Measurements from ENCODE around the gene MTCH2. TPM values are rescaled to one million over a fixed set of nuclear protein-coding genes. Genes with fewer than 3 reads are reported as not detected.

Gene MTCH2
- polyA plus RNA-seq, 1 donor from 2014 or later, result 123 TPM

DNA sequence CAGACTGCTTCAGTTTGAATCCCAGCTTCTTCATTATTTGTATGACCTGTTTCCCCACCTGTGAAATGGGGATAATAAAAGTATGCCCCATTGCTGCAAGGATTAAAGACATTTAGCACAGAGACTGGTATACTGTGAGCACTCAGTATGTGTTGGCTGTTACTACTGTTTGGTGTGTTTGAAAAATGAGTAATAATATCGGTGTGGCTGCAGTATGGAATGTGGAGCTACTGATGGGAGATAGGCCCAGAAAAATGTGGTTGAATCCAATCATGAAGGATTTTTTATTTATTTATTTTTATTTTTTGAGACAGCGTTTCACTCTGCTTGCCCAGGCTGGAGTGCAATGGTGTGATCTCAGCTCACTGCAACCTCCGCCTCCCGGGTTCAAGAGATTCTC is 39.1 kb downstream of the MTCH2 start:
- Histone ChIP-seq H4K20me1 (ENCODE audit: insufficient read depth) (no peaks in the 10 kb centered on the region), H3K79me2 (replicated peaks; ENCODE audit: insufficient read depth, low read length) (no peaks in the 10 kb centered on the region), H3K4me2 (ENCODE audit: low read length) (no peak overlapping the region), H3K9me2 (ENCODE audit: insufficient read depth, low read length) (no peaks in the 10 kb centered on the region), H3F3A (ENCODE audit: insufficient read depth, low read length, poor library complexity, severe bottlenecking) (no peaks in the 10 kb centered on the region), H3K27me3 (ENCODE audit: insufficient read depth, low read depth, low read length) (no peaks in the 10 kb centered on the region), H3K36me3 (ENCODE audit: insufficient read depth, low read length) (no peaks in the 10 kb centered on the region), H3K9ac (ENCODE audit: low read length) (no peak overlapping the region), H3K27ac (ENCODE audit: low read length) (no peak overlapping the region), H3K4me3 (ENCODE audit: low read length) (no peak overlapping the region), H3K9me3 (ENCODE audit: low read length) (no peaks in the 10 kb centered on the region), H2AFZ (ENCODE audit: low read depth, low read length) (no peak overlapping the region)
- TF ChIP-seq REST (IDR thresholded peaks at IDR 0.05; ENCODE audit: borderline replicate concordance) (no peak), MXI1 (conservative IDR thresholded peaks at IDR 0.05; ENCODE audit: poor library complexity, severe bottlenecking) (no peak), POLR2AphosphoS5 (IDR thresholded peaks at IDR 0.05) (no peak), RAD21 (conservative IDR thresholded peaks at IDR 0.05) (no peak), EZH2 (IDR thresholded peaks at IDR 0.05; ENCODE audit: borderline replicate concordance, insufficient read depth, low read length, poor library complexity, severe bottlenecking) (no peak), SMC3 (conservative IDR thresholded peaks at IDR 0.05; ENCODE audit: poor library complexity) (no peak), CTCF (IDR thresholded peaks at IDR 0.05; ENCODE audit: poor library complexity, severe bottlenecking) (no peak), EP300 (conservative IDR thresholded peaks at IDR 0.05; ENCODE audit: poor library complexity, severe bottlenecking) (no peak), TAF1 (IDR thresholded peaks at IDR 0.05; ENCODE audit: low read depth) (no peak)

DNA sequence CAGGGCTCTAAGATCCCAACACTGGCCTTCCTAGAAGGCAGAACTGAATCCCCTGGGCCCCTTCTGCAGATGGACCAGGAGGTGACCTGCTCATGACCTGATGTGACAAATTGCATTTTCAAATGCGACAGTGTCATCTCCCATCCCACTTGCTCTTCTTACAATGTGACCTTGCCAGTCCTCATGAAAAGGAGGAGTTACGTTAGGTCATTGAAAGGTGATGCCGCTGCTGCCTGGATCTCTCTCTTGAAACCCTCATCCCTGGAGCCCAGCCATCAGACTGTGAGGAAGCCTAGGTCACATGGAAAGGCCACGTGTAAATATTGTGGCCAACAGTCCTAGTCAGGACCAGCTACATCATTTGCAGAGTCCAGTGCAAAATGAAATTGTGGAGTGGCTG is 42.5 kb downstream of the MTCH2 start:
- Histone ChIP-seq H3K27me3 (ENCODE audit: insufficient read depth, low read depth, low read length) (no peaks in the 10 kb centered on the region), H3K27ac (ENCODE audit: low read length) (no peak overlapping the region), H3K9me3 (ENCODE audit: low read length) (no peaks in the 10 kb centered on the region), H3F3A (ENCODE audit: insufficient read depth, low read length, poor library complexity, severe bottlenecking) (no peaks in the 10 kb centered on the region), H4K20me1 (ENCODE audit: insufficient read depth) (no peaks in the 10 kb centered on the region), H2AFZ (ENCODE audit: low read depth, low read length) (no peak overlapping the region), H3K9ac (ENCODE audit: low read length) (no peak overlapping the region), H3K79me2 (replicated peaks; ENCODE audit: insufficient read depth, low read length) (no peaks in the 10 kb centered on the region), H3K9me2 (ENCODE audit: insufficient read depth, low read length) (no peaks in the 10 kb centered on the region), H3K36me3 (ENCODE audit: insufficient read depth, low read length) (no peaks in the 10 kb centered on the region), H3K4me3 (ENCODE audit: low read length) (no peak overlapping the region), H3K4me2 (ENCODE audit: low read length) (no peak overlapping the region)
- TF ChIP-seq EP300 (conservative IDR thresholded peaks at IDR 0.05; ENCODE audit: poor library complexity, severe bottlenecking), result no peak
- TF ChIP-seq CTCF (IDR thresholded peaks at IDR 0.05; ENCODE audit: poor library complexity, severe bottlenecking), result no peak
- TF ChIP-seq REST (IDR thresholded peaks at IDR 0.05; ENCODE audit: borderline replicate concordance), result no peak
- no peak for TF ChIP-seq TAF1 (IDR thresholded peaks at IDR 0.05; ENCODE audit: low read depth)
- no peak for TF ChIP-seq POLR2AphosphoS5 (IDR thresholded peaks at IDR 0.05)
- no peak for TF ChIP-seq EZH2 (IDR thresholded peaks at IDR 0.05; ENCODE audit: borderline replicate concordance, insufficient read depth, low read length, poor library complexity, severe bottlenecking)
- TF ChIP-seq RAD21 (conservative IDR thresholded peaks at IDR 0.05), result no peak
- no peak for TF ChIP-seq MXI1 (conservative IDR thresholded peaks at IDR 0.05; ENCODE audit: poor library complexity, severe bottlenecking)
